GM12878 (cell line): ENCODE measurements around the gene AAR2. TPM values are rescaled to one million over a fixed set of nuclear protein-coding genes. Genes with fewer than 3 reads are reported as not detected.

Experiments used
- ATAC-seq: fragments of 200-7000 bp; cut with Tn5 transposase; 3 replicates; pipeline ENCODE4 v1.9.1; 2020; ENCODE audit warnings: mild to moderate bottlenecking, moderate library complexity
- BruUV-seq: library from RNA; stranded (reverse); fragments of 400-500 nt; replicated peaks from 2 replicates; lab custom pipeline; 2021; lab: Mats Ljungman, UMichigan
- CTCF ChIA-PET: fragments of 300-600 bp; sonication (Branson Sonifier 250); formaldehyde crosslinking; extraction: SDS; loops from one replicate; lab custom pipeline; 2021; ENCODE audit warnings: inconsistent platforms; lab: Yijun Ruan, JAX
- POLR2A ChIA-PET: fragments of 350-600 bp; formaldehyde crosslinking; extraction: SDS; loops from one replicate; lab custom pipeline; 2021; ENCODE audit warnings: inconsistent platforms; lab: Charles Lee
- RAD21 ChIA-PET: fragments of 300-600 bp; sonication (Branson Sonifier 250); formaldehyde crosslinking; loops from one replicate; lab custom pipeline; 2023; ENCODE audit warnings: antibody characterized with exemption; ENCODE audit not compliant: unreplicated experiment; lab: Charles Lee
- SMC1A ChIA-PET: fragments of 300-600 bp; sonication (Branson Sonifier 250); formaldehyde crosslinking; loops from one replicate; lab custom pipeline; 2023; ENCODE audit not compliant: unreplicated experiment, uncharacterized antibody; lab: Charles Lee
- DNase-seq: peaks from one replicate; pipeline ENCODE4 v3.0.0-alpha.2; 2011; ENCODE audit warnings: low read depth, low spot score
- FAIRE-seq: peaks from 3 replicates; lab custom pipeline; 2011; peaks lifted over from hg19 to GRCh38; lab: Jason Lieb, UNC
- H2AFZ ChIP-seq: 2 replicates; pipeline ENCODE4 v1.6.0; 2011; ENCODE audit warnings: low read depth, low read length, control low read depth; ENCODE audit not compliant: control insufficient read depth
- H3K27ac ChIP-seq: 2 replicates; pipeline ENCODE4 v1.5.1; 2011; ENCODE audit warnings: control low read depth; ENCODE audit not compliant: control insufficient read depth, insufficient read depth
- H3K27me3 ChIP-seq, 2 experiments: replicated peaks in 1 of 2; 2 replicates each; pipeline versions ENCODE4 v1.6.0 to v1.6.1; 2011; ENCODE audit warnings: low read length in 1 of 2; ENCODE audit not compliant: control insufficient read depth in 2 of 2, insufficient read depth in 2 of 2
- H3K36me3 ChIP-seq, 2 experiments: 2 replicates each; pipeline ENCODE4 v1.5.1; 2011; ENCODE audit warnings: low read length in 1 of 2; ENCODE audit not compliant: control insufficient read depth in 2 of 2, insufficient read depth in 2 of 2
- H3K4me1 ChIP-seq: 2 replicates; pipeline ENCODE4 v1.6.1; 2011; ENCODE audit warnings: mild to moderate bottlenecking, low read length, moderate library complexity, mixed read lengths; ENCODE audit not compliant: control insufficient read depth, insufficient read depth
- H3K4me2 ChIP-seq: 2 replicates; pipeline ENCODE4 v1.6.0; 2011; ENCODE audit warnings: control low read depth; ENCODE audit not compliant: control insufficient read depth, insufficient read depth
- H3K4me3 ChIP-seq: fragments of 200-600 bp; sonication (generic); 2 replicates; pipeline ENCODE4 v1.5.1; 2016
- H3K79me2 ChIP-seq: 2 replicates; pipeline ENCODE4 v1.6.0; 2011; ENCODE audit warnings: low read length; ENCODE audit not compliant: control insufficient read depth, insufficient read depth
- H3K9ac ChIP-seq: 2 replicates; pipeline ENCODE4 v1.8.0; 2011; ENCODE audit warnings: low read length, control low read depth, mixed read lengths; ENCODE audit not compliant: control insufficient read depth, insufficient read depth
- H3K9me3 ChIP-seq: replicated peaks from 3 replicates; pipeline ENCODE4 v1.5.1; 2011; ENCODE audit warnings: mild to moderate bottlenecking, low read length; ENCODE audit not compliant: control insufficient read depth, insufficient read depth
- H4K20me1 ChIP-seq: 2 replicates; pipeline ENCODE4 v1.6.0; 2011; ENCODE audit not compliant: control insufficient read depth, insufficient read depth
- ATF7 ChIP-seq: fragments of 450-650 bp; IDR thresholded peaks from 2 replicates; pipeline ENCODE4 v1.6.1; 2016; ENCODE audit warnings: low read depth, mild to moderate bottlenecking
- CEBPB ChIP-seq, 2 experiments: fragments of 150-350 bp in 1 of 2; IDR thresholded peaks; 2 replicates each; pipeline ENCODE4 v1.6.1; 2012 to 2014; ENCODE audit warnings: low read depth in 2 of 2, low read length in 2 of 2, borderline replicate concordance in 1 of 2, inconsistent platforms in 1 of 2
- CHD4 ChIP-seq: fragments of 200-600 bp; sonication (generic); IDR thresholded peaks from 2 replicates; pipeline ENCODE4 v1.6.1; 2016; ENCODE audit warnings: mild to moderate bottlenecking
- GABPA ChIP-seq: IDR thresholded peaks from 2 replicates; pipeline ENCODE4 v1.6.1; 2014; ENCODE audit warnings: antibody characterized with exemption, low read depth, mild to moderate bottlenecking, inconsistent platforms
- HDAC2 ChIP-seq: fragments of 200-600 bp; sonication (generic); IDR thresholded peaks from 2 replicates; pipeline ENCODE4 v1.6.1; 2017
- KAT2A ChIP-seq: conservative IDR thresholded peaks from 2 replicates; pipeline ENCODE4 v1.6.1; 2011; ENCODE audit warnings: low read depth, low read length; ENCODE audit not compliant: control insufficient read depth
- MTA3 ChIP-seq: IDR thresholded peaks from 2 replicates; pipeline ENCODE4 v1.6.1; 2012; ENCODE audit warnings: low read length, inconsistent platforms, borderline replicate concordance
- RAD21 ChIP-seq: IDR thresholded peaks from 2 replicates; pipeline ENCODE4 v1.6.1; 2011; ENCODE audit warnings: mild to moderate bottlenecking, low read depth, low read length, moderate library complexity; ENCODE audit not compliant: insufficient read depth
- RB1 ChIP-seq: fragments of 450-650 bp; formaldehyde crosslinking; IDR thresholded peaks from 2 replicates; pipeline ENCODE4 v1.6.1; 2017; ENCODE audit warnings: mild to moderate bottlenecking, borderline replicate concordance
- RUNX3 ChIP-seq: IDR thresholded peaks from 2 replicates; pipeline ENCODE4 v1.6.1; 2012; ENCODE audit warnings: low read length, inconsistent platforms
- SMAD5 ChIP-seq: IDR thresholded peaks from 2 replicates; pipeline ENCODE4 v1.6.1; 2016; ENCODE audit warnings: antibody characterized with exemption, low read depth
- SRF ChIP-seq, 2 experiments: IDR thresholded peaks; 2 replicates each; pipeline ENCODE4 v1.6.1; 2011; ENCODE audit warnings: low read depth in 2 of 2, low read length in 2 of 2, mild to moderate bottlenecking in 1 of 2, moderate library complexity in 1 of 2
- WGBS: methylation state at CpG from one replicate; pipeline ENCODE4 v1.1.6; 2016; ENCODE audit warnings: low lambda C conversion rate; ENCODE audit not compliant: insufficient replicate concordance, insufficient coverage; ENCODE audit errors: missing lambda C conversion rate; 5-methylcytosine and 5-hydroxymethylcytosine counted together
- in situ Hi-C: fragments of 300-500 bp; cut with MboI; formaldehyde crosslinking; loops from 9 replicates; pipeline ENCODE4 v1.14.3; 2018; ENCODE audit warnings: mixed read lengths
- intact Hi-C: fragments of 100-400 bp; cut with micrococcal nuclease; formaldehyde crosslinking; loops from one replicate; pipeline ENCODE4 v1.14.2; 2022; ENCODE audit not compliant: unreplicated experiment
- polyA plus RNA-seq, 11 experiments: library from polyadenylated mRNA; depleted of rRNA in 4 of 11; unstranded in 6 of 11; stranded (reverse) in 5 of 11; fragments of >200 nt; fragmentation: Nextera tagmentation in 4 of 11; fragmentation: Illumina TruSeq in 1 of 11; extraction: Ambion mirVana in 4 of 11; extraction: Trizol in 1 of 11; gene quantifications; 1 replicate in 1 of 11; 2 replicates in 10 of 11; pipeline versions ENCODE4 v1.2.1 to v1.2.3, GENCODE V29; 2011 to 2016; ENCODE audit warnings: inconsistent platforms in 2 of 11, missing spikeins in 2 of 11, low read depth in 1 of 11
- total RNA-seq, 4 experiments: library from RNA; depleted of rRNA in 3 of 4; stranded (reverse); fragments of >200 nt in 3 of 4; fragmentation: Illumina TruSeq in 1 of 4; extraction: Trizol in 1 of 4; gene quantifications; 2 replicates each; pipeline versions ENCODE4 v1.2.1 to v1.2.3, GENCODE V29; 2013 to 2021
- TF ChIP-seq, protein P1 (sequence below): fragments of 450-650 bp; IDR thresholded peaks from 2 replicates; pipeline ENCODE4 v1.6.1; 2017; ENCODE audit warnings: mild to moderate bottlenecking, moderate library complexity

Gene AAR2
- total and polyA plus RNA-seq, 10 of the 15 experiments (the other 5 are each of a cell fraction or from before 2014, with no cell fraction given) = 6.5 to 41.7 (median 30.3) TPM

DNA sequence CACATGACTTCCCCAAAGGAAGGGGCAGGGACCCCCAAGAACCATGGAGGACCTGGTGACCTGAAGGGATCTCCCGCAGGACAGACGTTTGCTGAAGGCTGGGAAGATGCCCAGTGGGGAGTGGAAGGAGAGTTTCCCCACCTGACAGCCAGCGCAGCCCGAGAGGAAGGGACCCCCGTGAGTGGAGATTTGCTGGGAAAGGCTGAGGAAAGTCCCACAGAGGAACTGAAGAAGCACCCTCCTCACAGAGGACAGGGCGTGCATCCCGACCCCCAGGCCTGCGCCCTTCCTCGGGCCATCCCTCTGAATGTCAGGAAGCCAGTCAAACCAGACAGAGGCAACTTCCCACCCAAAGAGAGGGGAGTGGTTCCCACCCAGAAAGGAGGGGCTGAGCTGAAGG lies 29.6 kb upstream of the AAR2 start (continued):
- TF ChIP-seq KAT2A (no peak), CHD4 (no peak), ATF7 (no peak), SRF (IDR thresholded peaks at IDR 0.05; ENCODE audit: low read depth in 2 of 2, low read length in 2 of 2) (no peak), CEBPB (IDR thresholded peaks at IDR 0.05; ENCODE audit: borderline replicate concordance in 1 of 2, low read depth in 2 of 2, low read length in 2 of 2) (no peak), HDAC2 (no peak), MTA3 (no peak), RB1 (no peak)

GRCh38 chr20:36207602-36208001 lies 28.7 kb upstream of the AAR2 start:
- ATAC-seq = no peak
- ChIA-PET RAD21 (no interaction called here), CTCF (interaction anchor here (0.9 kb wide), 1 partner anchor 8 kb away, joined by 3 read pairs; no protein-coding TSS in a partner anchor), POLR2A (interaction anchor here (0.6 kb wide), 1 partner anchor 63 kb away, joined by 5 read pairs; no protein-coding TSS in a partner anchor), SMC1A (interaction anchor here (0.7 kb wide), 1 partner anchor 130 kb away, joined by 3 read pairs; no protein-coding TSS in a partner anchor)
- DNase-seq = no peak
- Histone ChIP-seq H3K27me3 (peaks cover 0 to 3% of the 10 kb centered on the region in 2 experiments; a peak in 1 of 4 replicates), H3K4me3 (no peak overlapping the region), H3K79me2 (no peaks in the 10 kb centered on the region), H3K36me3 (no peaks in the 10 kb centered on the region), H4K20me1 (no peaks in the 10 kb centered on the region), H3K4me2 (no peak overlapping the region), H3K27ac (no peak overlapping the region), H3K9ac (no peak overlapping the region), H2AFZ (no peak overlapping the region), H3K9me3 (no peaks in the 10 kb centered on the region), H3K4me1 (no peaks in the 10 kb centered on the region)
- TF ChIP-seq, protein P1, sequence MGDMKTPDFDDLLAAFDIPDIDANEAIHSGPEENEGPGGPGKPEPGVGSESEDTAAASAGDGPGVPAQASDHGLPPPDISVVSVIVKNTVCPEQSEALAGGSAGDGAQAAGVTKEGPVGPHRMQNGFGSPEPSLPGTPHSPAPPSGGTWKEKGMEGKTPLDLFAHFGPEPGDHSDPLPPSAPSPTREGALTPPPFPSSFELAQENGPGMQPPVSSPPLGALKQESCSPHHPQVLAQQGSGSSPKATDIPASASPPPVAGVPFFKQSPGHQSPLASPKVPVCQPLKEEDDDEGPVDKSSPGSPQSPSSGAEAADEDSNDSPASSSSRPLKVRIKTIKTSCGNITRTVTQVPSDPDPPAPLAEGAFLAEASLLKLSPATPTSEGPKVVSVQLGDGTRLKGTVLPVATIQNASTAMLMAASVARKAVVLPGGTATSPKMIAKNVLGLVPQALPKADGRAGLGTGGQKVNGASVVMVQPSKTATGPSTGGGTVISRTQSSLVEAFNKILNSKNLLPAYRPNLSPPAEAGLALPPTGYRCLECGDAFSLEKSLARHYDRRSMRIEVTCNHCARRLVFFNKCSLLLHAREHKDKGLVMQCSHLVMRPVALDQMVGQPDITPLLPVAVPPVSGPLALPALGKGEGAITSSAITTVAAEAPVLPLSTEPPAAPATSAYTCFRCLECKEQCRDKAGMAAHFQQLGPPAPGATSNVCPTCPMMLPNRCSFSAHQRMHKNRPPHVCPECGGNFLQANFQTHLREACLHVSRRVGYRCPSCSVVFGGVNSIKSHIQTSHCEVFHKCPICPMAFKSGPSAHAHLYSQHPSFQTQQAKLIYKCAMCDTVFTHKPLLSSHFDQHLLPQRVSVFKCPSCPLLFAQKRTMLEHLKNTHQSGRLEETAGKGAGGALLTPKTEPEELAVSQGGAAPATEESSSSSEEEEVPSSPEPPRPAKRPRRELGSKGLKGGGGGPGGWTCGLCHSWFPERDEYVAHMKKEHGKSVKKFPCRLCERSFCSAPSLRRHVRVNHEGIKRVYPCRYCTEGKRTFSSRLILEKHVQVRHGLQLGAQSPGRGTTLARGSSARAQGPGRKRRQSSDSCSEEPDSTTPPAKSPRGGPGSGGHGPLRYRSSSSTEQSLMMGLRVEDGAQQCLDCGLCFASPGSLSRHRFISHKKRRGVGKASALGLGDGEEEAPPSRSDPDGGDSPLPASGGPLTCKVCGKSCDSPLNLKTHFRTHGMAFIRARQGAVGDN = no peak
- TF ChIP-seq GABPA = no peak
- no peak for TF ChIP-seq CEBPB (IDR thresholded peaks at IDR 0.05; ENCODE audit: borderline replicate concordance in 1 of 2, low read depth in 2 of 2, low read length in 2 of 2)
- no peak for TF ChIP-seq RAD21
- no peak for TF ChIP-seq RUNX3
- no peak for TF ChIP-seq SMAD5
- WGBS = 21% methylated on average over 11 of the region's 11 CpGs
- in situ Hi-C loops (no loop called here), intact Hi-C loops (no loop called here)
- no peak for FAIRE-seq
- no TSS peak for BruUV-seq
